GM23338 (cell line): ENCODE measurements around the gene SLC44A1. TPM values are rescaled to one million over a fixed set of nuclear protein-coding genes. Genes with fewer than 3 reads are reported as not detected.
A peak's percentile ranks its signal among the peaks of the same experiment; 100 is the strongest.

Experiments
- ATAC-seq: fragments of 200-7000 bp; cut with Tn5 transposase; 3 replicates; pipeline ENCODE4 v1.9.1; 2020
- DNase-seq: peaks from one replicate; pipeline ENCODE4 v3.0.0-alpha.2; 2015; ENCODE audit warnings: low spot score
- H2AFZ ChIP-seq: fragments of 200-600 bp; sonication (generic); 2 replicates; pipeline ENCODE4 v1.8.0; 2016; ENCODE audit warnings: antibody characterized with exemption, mild to moderate bottlenecking, moderate library complexity
- H3F3A ChIP-seq: fragments of 200-600 bp; sonication (generic); replicated peaks from 2 replicates; pipeline ENCODE4 v1.8.0; 2017; ENCODE audit warnings: antibody characterized with exemption, mixed run types, low read depth
- H3K27ac ChIP-seq: fragments of 200-600 bp; sonication (generic); 2 replicates; pipeline ENCODE4 v1.6.1; 2016; ENCODE audit warnings: low read depth
- H3K27me3 ChIP-seq: fragments of 200-600 bp; sonication (generic); 2 replicates; pipeline ENCODE4 v1.8.0; 2016; ENCODE audit warnings: mild to moderate bottlenecking, mixed run types, moderate library complexity; ENCODE audit not compliant: insufficient read depth
- H3K36me3 ChIP-seq: fragments of 200-600 bp; sonication (generic); 2 replicates; pipeline ENCODE4 v1.8.0; 2016; ENCODE audit warnings: mild to moderate bottlenecking; ENCODE audit not compliant: insufficient read depth
- H3K4me1 ChIP-seq: fragments of 200-600 bp; sonication (generic); 2 replicates; pipeline ENCODE4 v1.8.0; 2016; ENCODE audit warnings: mild to moderate bottlenecking, moderate library complexity; ENCODE audit not compliant: insufficient read depth
- H3K4me2 ChIP-seq: fragments of 200-600 bp; sonication (generic); 2 replicates; pipeline ENCODE4 v1.7.1; 2017; ENCODE audit warnings: mixed run types
- H3K4me3 ChIP-seq: fragments of 200-600 bp; sonication (generic); 2 replicates; pipeline ENCODE4 v1.6.1; 2016; ENCODE audit warnings: mixed run types
- H3K79me2 ChIP-seq: fragments of 200-600 bp; sonication (generic); replicated peaks from 2 replicates; pipeline ENCODE4 v1.8.0; 2017; ENCODE audit warnings: mild to moderate bottlenecking; ENCODE audit not compliant: insufficient read depth
- H3K9me2 ChIP-seq: fragments of 200-600 bp; sonication (generic); 2 replicates; pipeline ENCODE4 v1.8.0; 2017; ENCODE audit not compliant: insufficient read depth
- H4K20me1 ChIP-seq: fragments of 200-600 bp; sonication (generic); replicated peaks from 2 replicates; pipeline ENCODE4 v1.8.0; 2017; ENCODE audit warnings: mild to moderate bottlenecking; ENCODE audit not compliant: insufficient read depth
- H3K27ac Mint-ChIP-seq: 2 replicates; pipeline ENCODE4 v1.8.0; 2020; ENCODE audit warnings: inconsistent platforms, mild to moderate bottlenecking, moderate library complexity, mixed read lengths
- H3K27me3 Mint-ChIP-seq: 3 replicates; pipeline ENCODE4 v1.8.0; 2022; ENCODE audit warnings: low read depth, mild to moderate bottlenecking, moderate library complexity, mixed read lengths, inconsistent platforms; ENCODE audit not compliant: insufficient read depth, poor library complexity
- H3K36me3 Mint-ChIP-seq: 3 replicates; pipeline ENCODE4 v1.8.0; 2021; ENCODE audit warnings: low read depth, mild to moderate bottlenecking, inconsistent platforms, moderate library complexity, mixed read lengths
- H3K4me1 Mint-ChIP-seq: 3 replicates; pipeline ENCODE4 v1.8.0; 2020; ENCODE audit warnings: mild to moderate bottlenecking, inconsistent platforms, mixed read lengths
- H3K4me3 Mint-ChIP-seq: 3 replicates; pipeline ENCODE4 v1.8.0; 2021; ENCODE audit warnings: moderate library complexity, mild to moderate bottlenecking, inconsistent platforms, mixed read lengths
- H3K9me3 Mint-ChIP-seq: 3 replicates; pipeline ENCODE4 v1.8.0; 2020; ENCODE audit warnings: moderate library complexity, mild to moderate bottlenecking, inconsistent platforms, mixed read lengths
- CREB1 ChIP-seq: fragments of 250-450 bp; sonication (Bioruptor Pico); IDR thresholded peaks from 2 replicates; pipeline ENCODE4 v1.5.0; 2020; ENCODE audit warnings: low read depth, mild to moderate bottlenecking, moderate library complexity
- CTCF ChIP-seq, 2 experiments: fragments of 200-600 bp in 1 of 2; sonication (generic) in 1 of 2; conservative IDR thresholded peaks; 2 replicates each; pipeline versions ENCODE4 v1.5.1 to v1.6.1; 2016 to 2017; ENCODE audit warnings: antibody characterized with exemption in 2 of 2, low read depth in 2 of 2, mild to moderate bottlenecking in 2 of 2, moderate library complexity in 1 of 2
- EZH2 ChIP-seq: fragments of 200-600 bp; sonication (generic); IDR thresholded peaks from one replicate; pipeline ENCODE4 v1.8.0; 2017; ENCODE audit warnings: antibody characterized with exemption, mild to moderate bottlenecking, low read depth; ENCODE audit not compliant: unreplicated experiment
- EZH2phosphoT487 ChIP-seq: fragments of 200-600 bp; sonication (generic); IDR thresholded peaks from one replicate; pipeline ENCODE4 v1.8.1; 2018; ENCODE audit warnings: antibody characterized with exemption; ENCODE audit not compliant: unreplicated experiment
- JUNB ChIP-seq: IDR thresholded peaks from one replicate; pipeline ENCODE4 v1.6.1; 2016; ENCODE audit warnings: antibody characterized with exemption; ENCODE audit not compliant: unreplicated experiment
- NANOG ChIP-seq: IDR thresholded peaks from 2 replicates; pipeline ENCODE4 v1.6.1; 2016; ENCODE audit warnings: antibody characterized with exemption, borderline replicate concordance
- POLR2AphosphoS5 ChIP-seq: IDR thresholded peaks from 2 replicates; pipeline ENCODE4 v1.6.1; 2016; ENCODE audit warnings: antibody characterized with exemption, low read depth
- REST ChIP-seq: IDR thresholded peaks from one replicate; pipeline ENCODE4 v1.6.1; 2018; ENCODE audit warnings: antibody characterized with exemption; ENCODE audit not compliant: unreplicated experiment
- STAT1 ChIP-seq: IDR thresholded peaks from one replicate; pipeline ENCODE4 v1.6.1; 2016; ENCODE audit warnings: antibody characterized with exemption; ENCODE audit not compliant: unreplicated experiment
- ZNF114 ChIP-seq: fragments of 250-450 bp; sonication (Bioruptor Pico); IDR thresholded peaks from 2 replicates; pipeline ENCODE4 v1.5.0; 2020; ENCODE audit warnings: mild to moderate bottlenecking, moderate library complexity
- ZNF331 ChIP-seq: fragments of 250-450 bp; sonication (Bioruptor Pico); IDR thresholded peaks from 2 replicates; pipeline ENCODE4 v1.5.0; 2020; ENCODE audit warnings: low read depth, mild to moderate bottlenecking, moderate library complexity
- ZNF462 ChIP-seq: fragments of 250-450 bp; sonication (Bioruptor Pico); IDR thresholded peaks from 2 replicates; pipeline ENCODE4 v1.5.0; 2020; ENCODE audit warnings: mild to moderate bottlenecking, moderate library complexity
- polyA plus RNA-seq: library from polyadenylated mRNA; unstranded; fragments of >200 nt; fragmentation: Nextera tagmentation; extraction: Ambion mirVana; gene quantifications from 2 replicates; pipeline ENCODE4 v1.2.1, GENCODE V29; 2016
- total RNA-seq: library from RNA; depleted of rRNA; stranded (reverse); fragments of >200 nt; shearing (Covaris generic); gene quantifications from 2 replicates; pipeline ENCODE4 v1.2.3, GENCODE V29; 2014
- TF ChIP-seq, protein P1 (sequence below): IDR thresholded peaks from 2 replicates; pipeline ENCODE4 v1.6.1; 2016; ENCODE audit warnings: antibody characterized with exemption

The SLC44A1 gene
- total and polyA plus RNA-seq, 2 experiments from 2014 or later = 14.9 to 75.0 TPM

- Histone ChIP-seq H3K27ac (no peak overlapping the region), H3K79me2 (no peaks in the 10 kb centered on the region), H3F3A (no peaks in the 10 kb centered on the region), H3K27me3 (no peaks in the 10 kb centered on the region), H3K4me1 (peaks cover 62% of the 10 kb centered on the region), H3K9me2 (no peaks in the 10 kb centered on the region), H3K4me2 (0 out of 2 replicates have a peak overlapping the region, but pooled peaks have one; percentile 3), H2AFZ (no peak overlapping the region), H4K20me1 (no peaks in the 10 kb centered on the region), H3K36me3 (no peaks in the 10 kb centered on the region), H3K4me3 (no peak overlapping the region)
- no peaks in the 10 kb centered on the region for H3K27me3 Mint-ChIP-seq
- no peak overlapping the region for H3K4me3 Mint-ChIP-seq
- H3K27ac Mint-ChIP-seq = peak overlapping the region; percentile 83
- peak; percentile 34 for ATAC-seq
- H3K4me1 Mint-ChIP-seq = peaks cover 84% of the 10 kb centered on the region
- no peak for DNase-seq
- no peaks in the 10 kb centered on the region for H3K9me3 Mint-ChIP-seq
- TF ChIP-seq JUNB (no peak), EZH2phosphoT487 (no peak), NANOG (no peak), EZH2 (no peak), REST (no peak), ZNF114 (CRISPR knock-in tag) (no peak), POLR2AphosphoS5 (no peak), ZNF331 (CRISPR knock-in tag) (no peak), CREB1 (CRISPR knock-in tag) (no peak), STAT1 (no peak), ZNF462 (CRISPR knock-in tag) (no peak), CTCF (conservative IDR thresholded peaks at IDR 0.05; ENCODE audit: low read depth in 2 of 2) (no peak)
- TF ChIP-seq, protein P1, sequence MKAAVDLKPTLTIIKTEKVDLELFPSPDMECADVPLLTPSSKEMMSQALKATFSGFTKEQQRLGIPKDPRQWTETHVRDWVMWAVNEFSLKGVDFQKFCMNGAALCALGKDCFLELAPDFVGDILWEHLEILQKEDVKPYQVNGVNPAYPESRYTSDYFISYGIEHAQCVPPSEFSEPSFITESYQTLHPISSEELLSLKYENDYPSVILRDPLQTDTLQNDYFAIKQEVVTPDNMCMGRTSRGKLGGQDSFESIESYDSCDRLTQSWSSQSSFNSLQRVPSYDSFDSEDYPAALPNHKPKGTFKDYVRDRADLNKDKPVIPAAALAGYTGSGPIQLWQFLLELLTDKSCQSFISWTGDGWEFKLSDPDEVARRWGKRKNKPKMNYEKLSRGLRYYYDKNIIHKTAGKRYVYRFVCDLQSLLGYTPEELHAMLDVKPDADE = no peak
- H3K36me3 Mint-ChIP-seq = no peaks in the 10 kb centered on the region; the same call in 2 of the 3 replicates
Observed at GRCh38 chr9:105392531-105392930, 148.1 kb downstream of the SLC44A1 start.
